Mammary epithelial cell (primary cell): Measurements from ENCODE around the gene PSMD10.

Source experiments
- EZH2 ChIP-seq: IDR thresholded peaks from 2 replicates; pipeline ENCODE4 v1.6.1; 2012; ENCODE audit warnings: low read length, inconsistent platforms, borderline replicate concordance
- TF ChIP-seq, protein P1 (sequence below), 2 donors: IDR thresholded peaks in 1 of 2; conservative IDR thresholded peaks in 1 of 2; 2 replicates each; pipeline ENCODE4 v1.5.1; 2011 to 2012; ENCODE audit warnings: inconsistent platforms in 2 of 2, low read length in 2 of 2, mild to moderate bottlenecking in 2 of 2, control low read depth in 1 of 2, low read depth in 1 of 2; ENCODE audit not compliant: insufficient read depth in 1 of 2; ENCODE audit errors: extremely low read depth in 1 of 2

DNA sequence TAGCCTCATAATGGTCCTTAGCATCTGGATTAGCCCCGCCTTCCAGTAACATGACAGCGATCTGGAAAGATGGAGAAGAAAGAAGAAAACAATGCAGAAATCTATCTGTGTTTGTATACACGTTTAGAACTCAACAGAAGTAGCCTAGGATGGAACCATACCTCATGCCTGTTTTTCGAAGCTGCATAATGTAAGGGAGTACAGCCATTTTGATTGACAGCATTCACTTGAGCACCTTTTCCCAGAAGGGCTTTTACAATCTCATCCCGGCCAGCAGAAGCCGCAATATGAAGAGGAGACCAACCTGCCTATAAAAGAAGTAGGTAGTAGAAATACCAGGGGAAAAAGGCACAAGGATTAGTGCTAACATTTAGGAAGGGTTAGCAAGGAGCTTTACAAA, 3.5 kb downstream of the PSMD10 start:
- no peak for TF ChIP-seq EZH2
- TF ChIP-seq, protein P1, sequence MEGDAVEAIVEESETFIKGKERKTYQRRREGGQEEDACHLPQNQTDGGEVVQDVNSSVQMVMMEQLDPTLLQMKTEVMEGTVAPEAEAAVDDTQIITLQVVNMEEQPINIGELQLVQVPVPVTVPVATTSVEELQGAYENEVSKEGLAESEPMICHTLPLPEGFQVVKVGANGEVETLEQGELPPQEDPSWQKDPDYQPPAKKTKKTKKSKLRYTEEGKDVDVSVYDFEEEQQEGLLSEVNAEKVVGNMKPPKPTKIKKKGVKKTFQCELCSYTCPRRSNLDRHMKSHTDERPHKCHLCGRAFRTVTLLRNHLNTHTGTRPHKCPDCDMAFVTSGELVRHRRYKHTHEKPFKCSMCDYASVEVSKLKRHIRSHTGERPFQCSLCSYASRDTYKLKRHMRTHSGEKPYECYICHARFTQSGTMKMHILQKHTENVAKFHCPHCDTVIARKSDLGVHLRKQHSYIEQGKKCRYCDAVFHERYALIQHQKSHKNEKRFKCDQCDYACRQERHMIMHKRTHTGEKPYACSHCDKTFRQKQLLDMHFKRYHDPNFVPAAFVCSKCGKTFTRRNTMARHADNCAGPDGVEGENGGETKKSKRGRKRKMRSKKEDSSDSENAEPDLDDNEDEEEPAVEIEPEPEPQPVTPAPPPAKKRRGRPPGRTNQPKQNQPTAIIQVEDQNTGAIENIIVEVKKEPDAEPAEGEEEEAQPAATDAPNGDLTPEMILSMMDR (conservative IDR thresholded peaks at IDR 0.05 in 1 of 2, IDR thresholded peaks at IDR 0.05 in 1 of 2; ENCODE audit: extremely low read depth in 1 of 2, insufficient read depth in 1 of 2, low read depth in 1 of 2, low read length in 2 of 2) = no peak
